H9 (cell line): Measurements from ENCODE around the gene KCNG2. TPM values are rescaled to one million over a fixed set of nuclear protein-coding genes. Genes with fewer than 3 reads are reported as not detected.

ENCODE experiments used
- DNase-seq: peaks from one replicate; pipeline ENCODE4 v3.0.0-alpha.2; 2017
- H2AFZ ChIP-seq: one replicate; pipeline ENCODE4 v1.6.1; 2013; ENCODE audit warnings: mild to moderate bottlenecking, low read length, control low read depth, moderate library complexity
- H2AK5ac ChIP-seq: 2 replicates; pipeline ENCODE4 v1.6.1; 2013; ENCODE audit warnings: low read length, control low read depth, mixed read lengths; ENCODE audit not compliant: insufficient read length
- H2BK120ac ChIP-seq: one replicate; pipeline ENCODE4 v1.6.1; 2013; ENCODE audit warnings: low read depth, mild to moderate bottlenecking, low read length, control low read depth, inconsistent platforms; ENCODE audit not compliant: poor library complexity, severe bottlenecking
- H2BK12ac ChIP-seq: 2 replicates; pipeline ENCODE4 v1.6.1; 2013; ENCODE audit warnings: low read length, control low read depth, mixed read lengths, low read depth; ENCODE audit not compliant: insufficient read length
- H2BK15ac ChIP-seq: 2 replicates; pipeline ENCODE4 v1.6.1; 2013; ENCODE audit warnings: low read depth, low read length, control low read depth
- H2BK20ac ChIP-seq: one replicate; pipeline ENCODE4 v1.6.1; 2013; ENCODE audit warnings: low read depth, mild to moderate bottlenecking, low read length, control low read depth, inconsistent platforms; ENCODE audit not compliant: poor library complexity, severe bottlenecking
- H2BK5ac ChIP-seq: 2 replicates; pipeline ENCODE4 v1.6.1; 2013; ENCODE audit warnings: low read length, control low read depth, mixed read lengths; ENCODE audit not compliant: insufficient read length
- H3K14ac ChIP-seq: 2 replicates; pipeline ENCODE4 v1.6.1; 2013; ENCODE audit warnings: low read length, control low read depth; ENCODE audit not compliant: insufficient read depth
- H3K18ac ChIP-seq: 2 replicates; pipeline ENCODE4 v1.6.1; 2013; ENCODE audit warnings: low read depth, mild to moderate bottlenecking, mixed read lengths, low read length, control low read depth; ENCODE audit not compliant: insufficient read length
- H3K23ac ChIP-seq: 2 replicates; pipeline ENCODE4 v1.6.1; 2013; ENCODE audit warnings: low read length, control low read depth, mixed read lengths, low read depth; ENCODE audit not compliant: insufficient read length
- H3K23me2 ChIP-seq: 2 replicates; pipeline ENCODE4 v1.6.1; 2013; ENCODE audit warnings: low read depth, mild to moderate bottlenecking, mixed read lengths, low read length, control low read depth; ENCODE audit not compliant: insufficient read length, poor library complexity, severe bottlenecking
- H3K27ac ChIP-seq: 2 replicates; pipeline ENCODE4 v1.5.1; 2013; ENCODE audit warnings: low read length, control low read depth, mixed read lengths, low read depth; ENCODE audit not compliant: insufficient read length
- H3K27me3 ChIP-seq: 2 replicates; pipeline ENCODE4 v1.6.1; 2013; ENCODE audit warnings: low read length, control low read depth, inconsistent platforms; ENCODE audit not compliant: insufficient read depth
- H3K4ac ChIP-seq: 2 replicates; pipeline ENCODE4 v1.6.1; 2013; ENCODE audit warnings: low read depth, mild to moderate bottlenecking, control low read depth, inconsistent platforms, low read length, moderate library complexity
- H3K4me1 ChIP-seq: 2 replicates; pipeline ENCODE4 v1.6.1; 2013; ENCODE audit warnings: low read length, control low read depth, inconsistent platforms; ENCODE audit not compliant: insufficient read depth
- H3K4me2 ChIP-seq: 2 replicates; pipeline ENCODE4 v1.6.1; 2013; ENCODE audit warnings: low read length, control low read depth, mixed read lengths; ENCODE audit not compliant: insufficient read length, insufficient read depth
- H3K56ac ChIP-seq: 2 replicates; pipeline ENCODE4 v1.6.1; 2013; ENCODE audit warnings: low read depth, mild to moderate bottlenecking, mixed read lengths, low read length, control low read depth; ENCODE audit not compliant: insufficient read length
- H3K79me1 ChIP-seq: 2 replicates; pipeline ENCODE4 v1.6.1; 2013; ENCODE audit warnings: low read depth, mild to moderate bottlenecking, moderate library complexity, low read length, control low read depth, inconsistent platforms; ENCODE audit not compliant: insufficient read depth, poor library complexity, severe bottlenecking
- H3K79me2 ChIP-seq: 2 replicates; pipeline ENCODE4 v1.6.1; 2013; ENCODE audit warnings: low read length, control low read depth, inconsistent platforms; ENCODE audit not compliant: insufficient read depth
- H3K9ac ChIP-seq: 2 replicates; pipeline ENCODE4 v1.6.1; 2013; ENCODE audit warnings: low read length, control low read depth, mixed read lengths; ENCODE audit not compliant: insufficient read length; ENCODE audit errors: extremely low read depth
- H3K9me3 ChIP-seq: one replicate; pipeline ENCODE4 v1.6.1; 2013; ENCODE audit warnings: low read depth, low read length, inconsistent platforms; ENCODE audit not compliant: control insufficient read depth
- H3T11ph ChIP-seq: one replicate; pipeline ENCODE4 v1.6.1; 2013; ENCODE audit warnings: mild to moderate bottlenecking, low read length, control low read depth, inconsistent platforms
- H4K20me1 ChIP-seq: one replicate; pipeline ENCODE4 v1.6.1; 2013; ENCODE audit not compliant: control insufficient read depth, insufficient read length, insufficient read depth
- H4K5ac ChIP-seq: 2 replicates; pipeline ENCODE4 v1.6.1; 2013; ENCODE audit warnings: low read depth, mild to moderate bottlenecking, mixed read lengths, low read length, control low read depth; ENCODE audit not compliant: insufficient read length
- H4K8ac ChIP-seq: replicated peaks from 2 replicates; pipeline ENCODE4 v1.6.1; 2013; ENCODE audit warnings: low read length, control low read depth, mixed read lengths, low read depth; ENCODE audit not compliant: insufficient read length
- H4K91ac ChIP-seq: 2 replicates; pipeline ENCODE4 v1.6.1; 2013; ENCODE audit warnings: low read depth, mild to moderate bottlenecking, moderate library complexity, mixed read lengths, low read length, control low read depth; ENCODE audit not compliant: insufficient read length
- H3K27ac Mint-ChIP-seq, 3 experiments: 2 replicates in 2 of 3; 3 replicates in 1 of 3; pipeline ENCODE4 v1.8.0; 2020 to 2021; ENCODE audit warnings: mixed read lengths in 3 of 3, mild to moderate bottlenecking in 1 of 3, moderate library complexity in 1 of 3
- H3K27me3 Mint-ChIP-seq: 2 replicates; pipeline ENCODE4 v1.8.0; 2021; ENCODE audit warnings: low read depth, mild to moderate bottlenecking, moderate library complexity, mixed read lengths
- H3K36me3 Mint-ChIP-seq, 3 experiments: 2 replicates in 2 of 3; 3 replicates in 1 of 3; pipeline ENCODE4 v1.8.0; 2020 to 2021; ENCODE audit warnings: low read depth in 3 of 3, mixed read lengths in 3 of 3; ENCODE audit not compliant: insufficient read depth in 1 of 3
- H3K4me1 Mint-ChIP-seq, 2 experiments: 2 replicates each; pipeline ENCODE4 v1.8.0; 2020; ENCODE audit warnings: mixed read lengths in 2 of 2
- H3K4me3 Mint-ChIP-seq, 2 experiments: 2 replicates in 1 of 2; 3 replicates in 1 of 2; pipeline ENCODE4 v1.8.0; 2020 to 2021; ENCODE audit warnings: mild to moderate bottlenecking in 2 of 2, mixed read lengths in 2 of 2, moderate library complexity in 1 of 2
- H3K9me3 Mint-ChIP-seq, 2 experiments: 2 replicates in 1 of 2; 3 replicates in 1 of 2; pipeline ENCODE4 v1.8.0; 2020; ENCODE audit warnings: mild to moderate bottlenecking in 2 of 2, mixed read lengths in 2 of 2, moderate library complexity in 1 of 2
- WGBS: extraction: QIAGEN DNeasy Blood & Tissue Kit; methylation state at CpG from one replicate; pipeline ENCODE4 v1.1.7; 2013; ENCODE audit warnings: missing lambda C conversion rate, low lambda C conversion rate, mixed read lengths; ENCODE audit not compliant: insufficient read length; ENCODE audit errors: extremely low coverage; 5-methylcytosine and 5-hydroxymethylcytosine counted together
- total RNA-seq: library from RNA; stranded (reverse); gene quantifications from 2 replicates; pipeline ENCODE4 v1.2.1, GENCODE V29; 2021
- TF ChIP-seq, protein P1 (sequence below): fragments of 200-600 bp; sonication (generic); conservative IDR thresholded peaks from 3 replicates; pipeline ENCODE4 v1.8.0; 2021; ENCODE audit warnings: antibody characterized with exemption, mild to moderate bottlenecking

KCNG2 gene
- total RNA-seq, 1 experiment from 2014 or later: 0.15 TPM

DNA sequence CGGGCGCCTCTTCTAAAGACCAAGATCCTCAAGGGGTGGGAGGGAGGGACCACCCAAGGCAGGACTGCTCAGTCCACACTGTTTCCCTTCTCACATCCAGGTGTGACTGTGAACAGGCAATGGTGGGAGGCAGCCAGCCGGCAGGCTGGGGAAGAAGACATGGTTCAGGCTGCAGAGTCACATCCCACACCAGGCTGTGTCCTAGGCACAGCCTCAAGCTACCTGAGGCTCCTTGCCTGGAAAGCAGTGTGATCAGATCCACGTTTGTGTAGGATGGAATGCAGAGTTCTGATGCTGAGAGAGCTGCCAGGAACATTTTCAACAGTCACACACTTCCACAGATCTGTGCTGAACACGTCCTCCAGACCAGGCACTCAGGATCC, 137.4 kb downstream of the KCNG2 start:
- no peak overlapping the region for H4K8ac ChIP-seq
- no peak overlapping the region for H3K4me3 Mint-ChIP-seq
- H2AK5ac ChIP-seq: no peak overlapping the region
- H3K4ac ChIP-seq: no peak overlapping the region
- H3K56ac ChIP-seq: no peak overlapping the region
- H2BK120ac ChIP-seq: no peak overlapping the region
- DNase-seq: peak; percentile 15
- H3K4me1 ChIP-seq: no peaks in the 10 kb centered on the region
- H3K9me3 ChIP-seq: peaks cover 5% of the 10 kb centered on the region
- no peak overlapping the region for H3K27ac Mint-ChIP-seq
- peaks cover under 1 to 47% (median 25%) of the 10 kb centered on the region in 3 experiments for H3K36me3 Mint-ChIP-seq
- H3K14ac ChIP-seq: no peak overlapping the region
- H3K79me2 ChIP-seq: no peaks in the 10 kb centered on the region
- H2BK20ac ChIP-seq: no peak overlapping the region
- peaks cover 3% of the 10 kb centered on the region for H4K20me1 ChIP-seq
- no peaks in the 10 kb centered on the region for H3K23me2 ChIP-seq
- H3K9ac ChIP-seq: no peak overlapping the region
- no peaks in the 10 kb centered on the region for H3K79me1 ChIP-seq
- no peak overlapping the region for H2BK12ac ChIP-seq
- H3K27me3 ChIP-seq: no peaks in the 10 kb centered on the region
- TF ChIP-seq, protein P1, sequence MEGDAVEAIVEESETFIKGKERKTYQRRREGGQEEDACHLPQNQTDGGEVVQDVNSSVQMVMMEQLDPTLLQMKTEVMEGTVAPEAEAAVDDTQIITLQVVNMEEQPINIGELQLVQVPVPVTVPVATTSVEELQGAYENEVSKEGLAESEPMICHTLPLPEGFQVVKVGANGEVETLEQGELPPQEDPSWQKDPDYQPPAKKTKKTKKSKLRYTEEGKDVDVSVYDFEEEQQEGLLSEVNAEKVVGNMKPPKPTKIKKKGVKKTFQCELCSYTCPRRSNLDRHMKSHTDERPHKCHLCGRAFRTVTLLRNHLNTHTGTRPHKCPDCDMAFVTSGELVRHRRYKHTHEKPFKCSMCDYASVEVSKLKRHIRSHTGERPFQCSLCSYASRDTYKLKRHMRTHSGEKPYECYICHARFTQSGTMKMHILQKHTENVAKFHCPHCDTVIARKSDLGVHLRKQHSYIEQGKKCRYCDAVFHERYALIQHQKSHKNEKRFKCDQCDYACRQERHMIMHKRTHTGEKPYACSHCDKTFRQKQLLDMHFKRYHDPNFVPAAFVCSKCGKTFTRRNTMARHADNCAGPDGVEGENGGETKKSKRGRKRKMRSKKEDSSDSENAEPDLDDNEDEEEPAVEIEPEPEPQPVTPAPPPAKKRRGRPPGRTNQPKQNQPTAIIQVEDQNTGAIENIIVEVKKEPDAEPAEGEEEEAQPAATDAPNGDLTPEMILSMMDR: no peak
- no peak overlapping the region for H3K23ac ChIP-seq
- H2BK15ac ChIP-seq: no peak overlapping the region
- H3K27ac ChIP-seq: no peak overlapping the region
- H4K91ac ChIP-seq: no peak overlapping the region
- H3T11ph ChIP-seq: no peak overlapping the region
- no peak overlapping the region for H3K18ac ChIP-seq
- peaks cover 5% of the 10 kb centered on the region; the same call in 1 of the 2 replicates for H3K27me3 Mint-ChIP-seq
- H2AFZ ChIP-seq: no peak overlapping the region
- no CpG with 5 or more reads among the region's 5 CpGs for WGBS
- H3K9me3 Mint-ChIP-seq: peaks cover 24 to 27% of the 10 kb centered on the region in 2 experiments
- peaks cover 2 to 8% of the 10 kb centered on the region in 2 experiments; a peak in 3 of 4 replicates for H3K4me1 Mint-ChIP-seq
- no peak overlapping the region for H2BK5ac ChIP-seq
- no peak overlapping the region for H4K5ac ChIP-seq
- no peak overlapping the region for H3K4me2 ChIP-seq
